ENCODE data around the gene CFAP46.
"Not testable (repeated sequence)": the region's sequence is repeated elsewhere in the genome, so short reads cannot be mapped to it uniquely, and the experiment has no call there.

Gene CFAP46

GRCh38 chr10:132844069-132844809 lies 98.1 kb downstream of the CFAP46 start:
- H3K4me3 ChIP-seq (ENCODE audit: low read length in 2 of 2): no peak overlapping the region

GRCh38 chr10:132843276-132843675 lies 99.1 kb downstream of the CFAP46 start:
- peaks cover 7 to 10% of the 10 kb centered on the region in 2 donors for H3K9me3 ChIP-seq (ENCODE audit: control insufficient read depth in 2 of 2, low read length in 2 of 2)
- H3K4me3 ChIP-seq (ENCODE audit: low read length in 2 of 2); H3K27ac ChIP-seq (ENCODE audit: low read length); H3K36me3 ChIP-seq (ENCODE audit: control insufficient read depth in 2 of 2, insufficient read depth in 2 of 2, low read length in 2 of 2); H3K4me1 ChIP-seq (ENCODE audit: control insufficient read depth, insufficient read depth, low read length); H3K9ac ChIP-seq (ENCODE audit: low read length in 2 of 2): not testable (repeated sequence)
- peaks cover 12 to 29% of the 10 kb centered on the region in 2 donors for H3K27me3 ChIP-seq (ENCODE audit: control insufficient read depth in 1 of 2, insufficient read depth in 2 of 2, low read length in 2 of 2)

More at GRCh38 chr10:132844069-132844809, 98.1 kb downstream of the CFAP46 start:
- peaks cover 12 to 23% of the 10 kb centered on the region in 2 donors for H3K27me3 ChIP-seq (ENCODE audit: control insufficient read depth in 1 of 2, insufficient read depth in 2 of 2, low read length in 2 of 2)
- H3K9me3 ChIP-seq (ENCODE audit: control insufficient read depth in 2 of 2, low read length in 2 of 2): peaks cover 7 to 10% of the 10 kb centered on the region in 2 donors
- H3K36me3 ChIP-seq (ENCODE audit: control insufficient read depth in 2 of 2, insufficient read depth in 2 of 2, low read length in 2 of 2): no peaks in the 10 kb centered on the region
- no peak overlapping the region for H3K27ac ChIP-seq (ENCODE audit: low read length)
- H3K4me1 ChIP-seq (ENCODE audit: control insufficient read depth, insufficient read depth, low read length): no peaks in the 10 kb centered on the region
- no peak overlapping the region for H3K9ac ChIP-seq (ENCODE audit: low read length in 2 of 2)

GRCh38 chr10:132842397-132842796 lies 100.0 kb downstream of the CFAP46 start:
- H3K27me3 ChIP-seq (ENCODE audit: control insufficient read depth in 1 of 2, insufficient read depth in 2 of 2, low read length in 2 of 2): peaks cover 6 to 25% of the 10 kb centered on the region in 2 donors
- H3K4me1 ChIP-seq (ENCODE audit: control insufficient read depth, insufficient read depth, low read length): no peaks in the 10 kb centered on the region
- no peak overlapping the region for H3K9ac ChIP-seq (ENCODE audit: low read length in 2 of 2)
- no peaks in the 10 kb centered on the region for H3K36me3 ChIP-seq (ENCODE audit: control insufficient read depth in 2 of 2, insufficient read depth in 2 of 2, low read length in 2 of 2)
- H3K27ac ChIP-seq (ENCODE audit: low read length): no peak overlapping the region
- peaks cover 7 to 10% of the 10 kb centered on the region in 2 donors for H3K9me3 ChIP-seq (ENCODE audit: control insufficient read depth in 2 of 2, low read length in 2 of 2)
- H3K4me3 ChIP-seq (ENCODE audit: low read length in 2 of 2): no peak overlapping the region

GRCh38 chr10:132841615-132841975 lies 100.8 kb downstream of the CFAP46 start:
- peaks cover 6 to 21% of the 10 kb centered on the region in 2 donors for H3K27me3 ChIP-seq (ENCODE audit: control insufficient read depth in 1 of 2, insufficient read depth in 2 of 2, low read length in 2 of 2)
- H3K4me3 ChIP-seq (ENCODE audit: low read length in 2 of 2): no peak overlapping the region
- no peaks in the 10 kb centered on the region for H3K4me1 ChIP-seq (ENCODE audit: control insufficient read depth, insufficient read depth, low read length)
- H3K27ac ChIP-seq (ENCODE audit: low read length): no peak overlapping the region
- no peak overlapping the region for H3K9ac ChIP-seq (ENCODE audit: low read length in 2 of 2)
- peaks cover 7 to 10% of the 10 kb centered on the region in 2 donors for H3K9me3 ChIP-seq (ENCODE audit: control insufficient read depth in 2 of 2, low read length in 2 of 2)
- H3K36me3 ChIP-seq (ENCODE audit: control insufficient read depth in 2 of 2, insufficient read depth in 2 of 2, low read length in 2 of 2): no peaks in the 10 kb centered on the region

- Histone ChIP-seq H3K9me3 (ENCODE audit: control insufficient read depth in 2 of 2, low read length in 2 of 2) (peaks cover 7 to 10% of the 10 kb centered on the region in 2 donors), H3K27me3 (ENCODE audit: control insufficient read depth in 1 of 2, insufficient read depth in 2 of 2, low read length in 2 of 2) (peaks cover 7 to 18% of the 10 kb centered on the region in 2 donors), H3K36me3 (ENCODE audit: control insufficient read depth in 2 of 2, insufficient read depth in 2 of 2, low read length in 2 of 2) (no peaks in the 10 kb centered on the region), H3K27ac (ENCODE audit: low read length) (no peak overlapping the region), H3K4me3 (ENCODE audit: low read length in 2 of 2) (no peak overlapping the region), H3K9ac (ENCODE audit: low read length in 2 of 2) (no peak overlapping the region), H3K4me1 (ENCODE audit: control insufficient read depth, insufficient read depth, low read length) (no peaks in the 10 kb centered on the region)
These were observed 101.4 kb downstream of the CFAP46 start for GRCh38 chr10:132840698-132841614.

- Histone ChIP-seq H3K9me3 (ENCODE audit: control insufficient read depth in 2 of 2, low read length in 2 of 2) (peaks cover 7 to 10% of the 10 kb centered on the region in 2 donors), H3K4me1 (ENCODE audit: control insufficient read depth, insufficient read depth, low read length) (no peaks in the 10 kb centered on the region), H3K27me3 (ENCODE audit: control insufficient read depth in 1 of 2, insufficient read depth in 2 of 2, low read length in 2 of 2) (peaks cover 18 to 22% of the 10 kb centered on the region in 2 donors), H3K36me3 (ENCODE audit: control insufficient read depth in 2 of 2, insufficient read depth in 2 of 2, low read length in 2 of 2) (no peaks in the 10 kb centered on the region), H3K4me3 (ENCODE audit: low read length in 2 of 2) (no peak overlapping the region), H3K9ac (ENCODE audit: low read length in 2 of 2) (no peak overlapping the region), H3K27ac (ENCODE audit: low read length) (no peak overlapping the region)
These were observed 103.3 kb downstream of the CFAP46 start for GRCh38 chr10:132839061-132839460.

- Histone ChIP-seq H3K27me3 (ENCODE audit: control insufficient read depth in 1 of 2, insufficient read depth in 2 of 2, low read length in 2 of 2) (peaks cover 22 to 28% of the 10 kb centered on the region in 2 donors), H3K4me3 (ENCODE audit: low read length in 2 of 2) (no peak overlapping the region), H3K4me1 (ENCODE audit: control insufficient read depth, insufficient read depth, low read length) (no peaks in the 10 kb centered on the region), H3K9me3 (ENCODE audit: control insufficient read depth in 2 of 2, low read length in 2 of 2) (peaks cover 7 to 10% of the 10 kb centered on the region in 2 donors), H3K27ac (ENCODE audit: low read length) (no peak overlapping the region), H3K36me3 (ENCODE audit: control insufficient read depth in 2 of 2, insufficient read depth in 2 of 2, low read length in 2 of 2) (no peaks in the 10 kb centered on the region), H3K9ac (ENCODE audit: low read length in 2 of 2) (no peak overlapping the region)
These were observed 103.9 kb downstream of the CFAP46 start for GRCh38 chr10:132838346-132838970.

GRCh38 chr10:132837905-132838304 lies 104.5 kb downstream of the CFAP46 start:
- Histone ChIP-seq H3K4me3 (ENCODE audit: low read length in 2 of 2) (no peak overlapping the region), H3K27ac (ENCODE audit: low read length) (no peak overlapping the region), H3K36me3 (ENCODE audit: control insufficient read depth in 2 of 2, insufficient read depth in 2 of 2, low read length in 2 of 2) (no peaks in the 10 kb centered on the region), H3K9ac (ENCODE audit: low read length in 2 of 2) (no peak overlapping the region), H3K9me3 (ENCODE audit: control insufficient read depth in 2 of 2, low read length in 2 of 2) (peaks cover 7% of the 10 kb centered on the region in 2 donors), H3K27me3 (ENCODE audit: control insufficient read depth in 1 of 2, insufficient read depth in 2 of 2, low read length in 2 of 2) (peaks cover 26 to 31% of the 10 kb centered on the region in 2 donors), H3K4me1 (ENCODE audit: control insufficient read depth, insufficient read depth, low read length) (no peaks in the 10 kb centered on the region)

GRCh38 chr10:132836832-132837540 lies 105.4 kb downstream of the CFAP46 start:
- Histone ChIP-seq H3K9ac (ENCODE audit: low read length in 2 of 2) (no peak overlapping the region), H3K4me1 (ENCODE audit: control insufficient read depth, insufficient read depth, low read length) (no peaks in the 10 kb centered on the region), H3K27ac (ENCODE audit: low read length) (no peak overlapping the region), H3K27me3 (ENCODE audit: control insufficient read depth in 1 of 2, insufficient read depth in 2 of 2, low read length in 2 of 2) (peaks cover 26 to 34% of the 10 kb centered on the region in 2 donors), H3K36me3 (ENCODE audit: control insufficient read depth in 2 of 2, insufficient read depth in 2 of 2, low read length in 2 of 2) (no peaks in the 10 kb centered on the region), H3K4me3 (ENCODE audit: low read length in 2 of 2) (no peak overlapping the region), H3K9me3 (ENCODE audit: control insufficient read depth in 2 of 2, low read length in 2 of 2) (peaks cover 0 to under 1% of the 10 kb centered on the region in 2 donors)

GRCh38 chr10:132836248-132836831 lies 106.0 kb downstream of the CFAP46 start:
- H3K27me3 ChIP-seq (ENCODE audit: control insufficient read depth in 1 of 2, insufficient read depth in 2 of 2, low read length in 2 of 2): peaks cover 26 to 34% of the 10 kb centered on the region in 2 donors
- H3K27ac ChIP-seq (ENCODE audit: low read length): no peak overlapping the region
- no peak overlapping the region for H3K9ac ChIP-seq (ENCODE audit: low read length in 2 of 2)

More at GRCh38 chr10:132836248-132836831, 106.0 kb downstream of the CFAP46 start:
- Histone ChIP-seq H3K36me3 (ENCODE audit: control insufficient read depth in 2 of 2, insufficient read depth in 2 of 2, low read length in 2 of 2) (no peaks in the 10 kb centered on the region), H3K9me3 (ENCODE audit: control insufficient read depth in 2 of 2, low read length in 2 of 2) (no peaks in the 10 kb centered on the region), H3K4me3 (ENCODE audit: low read length in 2 of 2) (no peak overlapping the region), H3K4me1 (ENCODE audit: control insufficient read depth, insufficient read depth, low read length) (no peaks in the 10 kb centered on the region)
